ENCODE measurements around the gene P2RY13.

P2RY13 gene

DNA sequence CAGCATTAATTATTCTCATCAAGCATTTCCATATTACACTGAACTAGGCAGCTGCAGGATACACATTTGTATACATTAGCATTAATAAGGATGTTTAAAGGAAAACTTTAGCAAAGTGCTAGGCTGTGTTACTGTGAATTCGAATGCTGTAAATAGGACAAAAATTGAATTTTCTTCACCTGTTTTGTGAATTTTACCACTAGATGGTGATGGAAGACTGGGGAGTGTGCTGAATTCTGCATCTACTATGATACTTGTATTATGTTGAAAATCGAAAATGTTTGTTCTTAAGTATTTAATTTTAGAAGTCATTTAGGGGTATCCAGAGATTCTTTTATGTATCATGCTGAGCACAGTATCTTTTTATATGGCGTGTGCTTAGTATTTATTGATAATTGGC lies 38.7 kb downstream of the P2RY13 start:
- TF ChIP-seq, protein P1, sequence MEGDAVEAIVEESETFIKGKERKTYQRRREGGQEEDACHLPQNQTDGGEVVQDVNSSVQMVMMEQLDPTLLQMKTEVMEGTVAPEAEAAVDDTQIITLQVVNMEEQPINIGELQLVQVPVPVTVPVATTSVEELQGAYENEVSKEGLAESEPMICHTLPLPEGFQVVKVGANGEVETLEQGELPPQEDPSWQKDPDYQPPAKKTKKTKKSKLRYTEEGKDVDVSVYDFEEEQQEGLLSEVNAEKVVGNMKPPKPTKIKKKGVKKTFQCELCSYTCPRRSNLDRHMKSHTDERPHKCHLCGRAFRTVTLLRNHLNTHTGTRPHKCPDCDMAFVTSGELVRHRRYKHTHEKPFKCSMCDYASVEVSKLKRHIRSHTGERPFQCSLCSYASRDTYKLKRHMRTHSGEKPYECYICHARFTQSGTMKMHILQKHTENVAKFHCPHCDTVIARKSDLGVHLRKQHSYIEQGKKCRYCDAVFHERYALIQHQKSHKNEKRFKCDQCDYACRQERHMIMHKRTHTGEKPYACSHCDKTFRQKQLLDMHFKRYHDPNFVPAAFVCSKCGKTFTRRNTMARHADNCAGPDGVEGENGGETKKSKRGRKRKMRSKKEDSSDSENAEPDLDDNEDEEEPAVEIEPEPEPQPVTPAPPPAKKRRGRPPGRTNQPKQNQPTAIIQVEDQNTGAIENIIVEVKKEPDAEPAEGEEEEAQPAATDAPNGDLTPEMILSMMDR (IDR thresholded peaks at IDR 0.05): peak; percentile 46

DNA sequence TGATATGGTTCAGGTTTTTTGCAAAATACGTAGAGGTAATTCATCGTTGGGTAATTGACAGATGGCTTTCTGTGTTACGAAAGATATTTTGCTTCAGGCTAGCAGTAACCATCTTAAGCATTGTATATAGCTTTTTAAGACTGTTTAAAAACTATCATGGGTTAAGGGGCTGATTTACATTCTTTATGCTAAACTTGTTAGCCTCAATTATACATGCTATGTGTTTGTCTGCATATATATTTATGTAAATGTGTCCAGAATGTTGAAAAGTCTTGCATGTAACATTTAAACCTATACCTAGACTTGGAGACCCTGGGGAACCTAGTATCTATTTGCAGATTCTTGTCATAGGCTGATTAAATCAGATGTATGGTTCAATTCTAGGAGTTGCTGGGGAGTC lies 39.9 kb downstream of the P2RY13 start:
- TF ChIP-seq, protein P1 (IDR thresholded peaks at IDR 0.05): no peak

DNA sequence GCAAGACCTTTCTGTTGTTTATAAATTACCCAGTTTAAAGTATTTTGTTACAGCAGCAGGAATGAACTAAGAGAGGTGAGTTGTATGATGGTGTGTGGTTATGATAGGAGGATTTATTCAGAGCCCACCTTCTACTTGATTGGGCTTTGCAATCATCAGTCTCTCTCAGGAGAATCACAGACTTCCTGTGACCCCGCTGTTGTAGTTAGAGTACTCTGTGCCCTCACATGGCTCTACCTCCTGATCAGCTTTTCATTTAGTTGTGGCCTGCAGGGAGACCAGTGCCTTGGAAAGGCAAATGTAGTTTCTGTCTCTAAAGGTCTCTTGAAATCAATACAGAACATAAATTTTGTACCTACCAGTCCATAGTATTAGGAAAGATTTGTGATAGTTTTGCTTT lies 43.4 kb downstream of the P2RY13 start:
- TF ChIP-seq, protein P1 (IDR thresholded peaks at IDR 0.05): no peak

DNA sequence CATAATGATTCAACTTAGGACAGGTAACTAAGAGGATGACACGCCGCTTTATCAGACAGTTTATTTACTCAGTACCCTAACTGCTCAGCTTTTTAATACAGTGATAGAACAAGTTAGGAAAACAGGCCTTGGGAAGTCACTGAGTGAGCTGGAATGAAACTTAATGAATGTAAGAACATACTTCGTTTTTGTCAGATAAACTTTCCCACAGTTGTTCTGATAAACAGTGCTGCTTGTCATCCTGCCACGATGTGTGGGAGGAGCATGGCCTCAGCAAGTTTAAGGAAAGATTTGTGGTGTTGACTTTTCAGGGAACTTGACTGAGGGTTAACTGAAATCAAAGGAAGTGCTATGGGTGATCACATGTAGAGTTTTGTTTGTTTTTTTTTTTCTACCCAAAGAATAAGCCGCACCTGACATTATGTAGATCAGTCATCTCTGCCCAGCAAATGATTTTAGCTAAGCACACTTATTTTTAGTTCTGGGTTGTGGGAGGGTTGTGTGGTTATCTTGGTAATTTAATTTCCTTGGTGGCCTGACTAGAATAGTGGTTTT lies 45.4 kb downstream of the P2RY13 start:
- TF ChIP-seq, protein P1 (IDR thresholded peaks at IDR 0.05): no peak

DNA sequence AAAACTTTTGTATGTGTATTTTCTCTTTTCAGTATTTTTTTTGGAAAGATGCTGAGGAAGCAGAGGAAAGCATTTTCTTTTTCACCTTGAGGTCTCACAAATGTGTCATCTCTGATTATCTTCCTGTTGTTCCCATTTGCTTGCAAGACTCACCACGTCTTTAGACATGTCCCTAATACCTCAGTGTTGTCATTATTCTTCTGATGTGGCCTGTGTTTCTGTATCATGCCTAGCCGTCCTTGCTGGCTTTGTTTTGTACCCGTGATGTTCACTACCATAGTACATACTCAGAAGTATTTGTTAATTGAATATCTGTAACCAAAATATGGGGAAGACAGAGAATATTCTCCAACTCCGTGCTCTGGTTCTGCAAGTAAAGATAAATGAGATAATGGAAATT lies 46.0 kb downstream of the P2RY13 start:
- TF ChIP-seq, protein P1 (IDR thresholded peaks at IDR 0.05): no peak

DNA sequence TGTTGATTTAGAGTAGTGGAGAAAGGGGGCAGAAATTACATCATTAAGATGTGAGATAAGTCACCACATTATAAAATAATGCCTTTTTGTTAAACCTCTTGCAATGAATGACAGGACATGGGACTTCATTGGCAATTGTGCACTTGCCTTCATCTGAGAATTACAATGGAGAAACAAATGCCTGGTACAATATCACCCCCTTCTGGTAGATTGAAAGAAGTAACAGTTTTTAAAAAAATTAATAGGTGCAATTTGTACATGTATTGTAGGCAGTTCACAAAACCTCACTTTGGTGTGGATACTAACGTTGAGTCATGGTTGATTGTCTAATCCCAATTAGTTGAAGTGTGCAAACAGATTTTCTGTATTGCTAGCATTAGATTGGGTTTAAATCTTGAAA lies 46.4 kb downstream of the P2RY13 start:
- TF ChIP-seq, protein P1 (IDR thresholded peaks at IDR 0.05): peak; percentile 63

DNA sequence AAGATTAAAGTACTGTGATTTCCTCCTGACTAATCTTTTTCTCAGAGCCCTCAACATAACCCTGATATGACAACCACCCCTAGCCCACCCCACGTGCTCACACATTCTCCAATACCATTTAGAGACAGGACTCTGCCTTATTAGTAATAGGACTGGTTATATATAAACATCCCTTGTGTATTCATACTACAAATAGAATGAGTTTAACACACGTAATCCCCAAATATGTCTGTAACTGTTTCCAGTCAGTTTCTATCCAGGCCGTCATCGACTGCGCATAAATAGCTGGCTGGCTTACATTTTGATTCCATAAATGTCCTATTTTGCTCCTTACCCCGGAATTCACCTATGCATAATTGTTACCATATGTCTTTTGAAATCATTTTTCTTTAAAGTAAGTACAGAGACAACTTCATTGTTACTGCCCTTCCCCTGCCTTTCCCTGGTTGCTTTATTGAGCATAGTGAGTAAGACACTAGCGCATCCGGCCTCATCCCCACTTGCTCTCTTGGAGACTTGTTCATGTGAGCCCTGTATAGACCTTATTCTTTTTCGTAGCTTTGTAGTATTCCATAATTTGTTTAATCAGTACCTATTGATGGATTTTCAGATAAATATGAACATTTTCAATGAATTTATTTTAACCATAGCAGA lies 47.6 kb downstream of the P2RY13 start:
- TF ChIP-seq, protein P1 (IDR thresholded peaks at IDR 0.05): no peak

Data from LNCAP (cell line).